ENCODE measurements around the gene BLACAT1.

BLACAT1 gene

DNA sequence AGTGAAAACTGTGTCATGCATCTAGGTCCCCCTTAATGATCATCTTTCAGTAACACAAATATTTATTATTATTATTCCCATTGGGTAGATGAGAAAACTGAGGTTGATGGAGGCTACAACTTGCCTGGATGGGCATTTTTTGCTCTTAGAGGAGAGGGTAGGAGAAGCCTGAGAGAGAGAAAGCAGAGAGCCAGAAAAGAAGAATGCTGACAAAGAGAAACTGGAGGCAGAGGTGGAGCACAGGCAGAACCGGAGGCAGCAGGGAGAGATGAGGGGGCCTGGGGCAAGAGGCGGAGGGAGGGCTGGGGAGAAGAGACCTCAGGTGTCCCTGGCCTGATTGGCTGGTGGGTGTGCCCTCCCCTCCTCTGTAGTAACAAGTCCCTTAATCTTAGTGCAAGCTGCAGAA is 4.1 kb downstream of the BLACAT1 start:
- TF ChIP-seq, protein P1, sequence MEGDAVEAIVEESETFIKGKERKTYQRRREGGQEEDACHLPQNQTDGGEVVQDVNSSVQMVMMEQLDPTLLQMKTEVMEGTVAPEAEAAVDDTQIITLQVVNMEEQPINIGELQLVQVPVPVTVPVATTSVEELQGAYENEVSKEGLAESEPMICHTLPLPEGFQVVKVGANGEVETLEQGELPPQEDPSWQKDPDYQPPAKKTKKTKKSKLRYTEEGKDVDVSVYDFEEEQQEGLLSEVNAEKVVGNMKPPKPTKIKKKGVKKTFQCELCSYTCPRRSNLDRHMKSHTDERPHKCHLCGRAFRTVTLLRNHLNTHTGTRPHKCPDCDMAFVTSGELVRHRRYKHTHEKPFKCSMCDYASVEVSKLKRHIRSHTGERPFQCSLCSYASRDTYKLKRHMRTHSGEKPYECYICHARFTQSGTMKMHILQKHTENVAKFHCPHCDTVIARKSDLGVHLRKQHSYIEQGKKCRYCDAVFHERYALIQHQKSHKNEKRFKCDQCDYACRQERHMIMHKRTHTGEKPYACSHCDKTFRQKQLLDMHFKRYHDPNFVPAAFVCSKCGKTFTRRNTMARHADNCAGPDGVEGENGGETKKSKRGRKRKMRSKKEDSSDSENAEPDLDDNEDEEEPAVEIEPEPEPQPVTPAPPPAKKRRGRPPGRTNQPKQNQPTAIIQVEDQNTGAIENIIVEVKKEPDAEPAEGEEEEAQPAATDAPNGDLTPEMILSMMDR (conservative IDR thresholded peaks at IDR 0.05): no peak
- no peak overlapping the region for H3K27ac ChIP-seq

- TF ChIP-seq, protein P1 (conservative IDR thresholded peaks at IDR 0.05): no peak
- H3K27ac ChIP-seq: no peak overlapping the region
Measured at GRCh38 chr1:205451202-205451601, 4.6 kb downstream of the BLACAT1 start.

DNA sequence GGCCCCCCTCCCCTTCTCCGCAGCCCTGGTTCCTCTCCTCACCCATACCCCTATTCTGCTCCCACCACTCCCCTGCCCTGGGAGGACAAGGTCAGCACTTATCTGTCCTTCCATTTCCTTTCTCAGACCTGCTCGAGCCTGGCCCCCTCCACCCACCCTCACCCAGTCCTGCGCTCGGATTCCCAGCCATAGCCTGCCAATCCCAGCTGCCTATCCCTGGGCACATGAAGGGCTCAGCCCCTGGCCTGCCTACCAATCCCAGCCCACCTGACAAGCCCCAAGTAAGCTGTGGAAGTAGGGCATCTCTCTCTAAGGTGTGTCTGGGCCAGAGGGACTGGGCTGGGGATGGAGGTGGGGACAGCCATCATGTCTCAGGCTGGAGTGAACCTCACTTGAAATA is 5.4 kb downstream of the BLACAT1 start:
- H3K27ac ChIP-seq: no peak overlapping the region

GRCh38 chr1:205449750-205450443 is 5.9 kb downstream of the BLACAT1 start:
- TF ChIP-seq, protein P1 (conservative IDR thresholded peaks at IDR 0.05): no peak
- no peak overlapping the region for H3K27ac ChIP-seq

More for the DNA sequence above, 5.4 kb downstream of the BLACAT1 start:
- TF ChIP-seq, protein P1 (conservative IDR thresholded peaks at IDR 0.05): no peak

GRCh38 chr1:205449254-205449749 is 6.5 kb downstream of the BLACAT1 start:
- no peak overlapping the region for H3K27ac ChIP-seq
- TF ChIP-seq, protein P1 (conservative IDR thresholded peaks at IDR 0.05): no peak

DNA sequence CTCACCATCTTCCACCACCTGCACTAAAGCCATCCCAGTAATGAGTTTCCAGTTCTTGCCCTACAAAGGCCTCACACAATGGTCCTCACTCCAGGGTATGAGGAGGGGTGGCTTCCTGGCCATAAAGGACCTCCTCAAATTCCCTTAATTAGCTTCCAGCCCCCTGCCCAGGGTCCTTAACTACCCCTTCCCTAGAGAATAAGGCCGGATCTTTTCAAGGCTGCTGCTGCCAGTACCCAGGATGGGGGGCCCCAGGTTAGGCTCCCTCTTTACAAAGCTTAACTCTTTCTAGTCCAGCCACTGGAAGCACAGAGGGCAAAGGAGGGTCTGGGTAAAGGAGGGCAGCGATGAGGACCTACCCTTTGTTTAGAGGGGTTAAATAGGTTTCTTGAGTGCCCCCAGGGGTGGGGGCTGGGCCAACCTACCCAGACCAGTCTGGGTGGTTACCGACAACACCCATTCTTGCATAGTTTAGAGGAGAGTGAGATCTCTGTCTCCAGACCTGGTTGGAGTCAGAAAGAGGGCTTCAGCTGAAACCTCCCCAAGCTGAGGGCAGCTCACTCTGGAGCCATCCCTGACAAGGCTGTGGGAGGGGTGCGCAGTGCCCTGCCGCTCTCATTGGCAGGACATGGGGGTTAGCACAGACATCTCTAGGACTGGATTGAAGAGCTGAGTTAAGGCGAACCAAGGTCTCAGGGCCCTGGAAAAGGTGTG is 7.1 kb downstream of the BLACAT1 start:
- H3K27ac ChIP-seq: no peak overlapping the region
- TF ChIP-seq, protein P1 (conservative IDR thresholded peaks at IDR 0.05): no peak

DNA sequence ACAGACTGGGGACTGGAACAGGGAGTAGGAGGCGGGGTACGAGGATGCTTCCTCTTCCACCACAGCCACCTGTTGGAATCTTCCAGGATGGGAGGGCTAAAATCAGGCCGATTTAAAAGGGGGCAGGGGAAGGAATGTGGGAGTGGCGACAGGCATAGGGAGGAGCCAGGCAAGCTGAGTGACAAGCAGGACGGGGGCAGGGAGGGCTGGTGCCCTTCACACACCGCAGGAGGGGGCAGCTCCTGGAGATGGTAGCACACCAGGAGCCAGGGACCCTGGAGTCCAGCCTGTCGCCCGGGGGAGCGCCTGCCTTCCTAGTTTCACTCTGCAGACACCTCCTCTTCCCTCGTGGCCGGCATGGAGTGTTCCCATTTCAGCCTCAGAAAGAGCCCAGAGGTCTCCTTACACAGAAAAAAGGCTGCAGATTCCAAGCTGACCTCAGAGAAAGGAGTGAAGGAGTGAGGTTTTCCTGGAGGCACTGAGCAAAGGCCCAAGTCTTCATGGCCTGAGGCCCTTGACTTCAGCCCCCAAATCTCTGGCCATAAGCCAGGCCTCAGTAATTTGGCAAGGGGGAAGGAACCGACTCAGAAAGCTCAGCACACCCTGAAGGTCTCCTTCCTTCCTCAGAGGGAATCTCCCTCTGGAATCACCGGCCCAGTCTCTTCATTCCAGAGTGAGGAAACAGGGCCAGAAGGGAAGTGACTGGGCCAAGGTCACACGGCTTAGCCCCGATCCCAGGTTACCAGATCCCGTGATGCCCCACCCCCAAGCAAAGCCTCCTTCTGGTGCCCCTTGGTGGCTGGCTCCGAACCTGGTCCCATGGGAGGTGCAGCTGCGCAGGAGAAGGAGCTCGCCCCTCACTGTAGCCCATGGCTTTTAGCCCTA is 8.1 kb downstream of the BLACAT1 start:
- TF ChIP-seq, protein P1 (conservative IDR thresholded peaks at IDR 0.05): no peak
- no peak overlapping the region for H3K27ac ChIP-seq
